GM23248 (cell line): ENCODE results near the gene LRRC59. TPM values are rescaled to one million over a fixed set of nuclear protein-coding genes. Genes with fewer than 3 reads are reported as not detected.

Source experiments
- DNase-seq: peaks from one replicate; pipeline ENCODE4 v3.0.0-alpha.2; 2015
- H2AFZ ChIP-seq: fragments of 200-600 bp; sonication (generic); 2 replicates; pipeline ENCODE4 v1.6.1; 2016; ENCODE audit warnings: antibody characterized with exemption
- H3F3A ChIP-seq: fragments of 200-600 bp; sonication (generic); 2 replicates; pipeline ENCODE4 v1.6.1; 2016; ENCODE audit warnings: mild to moderate bottlenecking, antibody characterized with exemption, mixed run types; ENCODE audit not compliant: insufficient read depth
- H3K27ac ChIP-seq: fragments of 200-600 bp; sonication (generic); 2 replicates; pipeline ENCODE4 v1.5.1; 2016; ENCODE audit warnings: mild to moderate bottlenecking
- H3K27me3 ChIP-seq: fragments of 200-600 bp; sonication (generic); replicated peaks from 2 replicates; pipeline ENCODE4 v1.6.1; 2016; ENCODE audit warnings: mild to moderate bottlenecking; ENCODE audit not compliant: insufficient read depth
- H3K36me3 ChIP-seq: fragments of 200-600 bp; sonication (generic); 2 replicates; pipeline ENCODE4 v1.6.1; 2016; ENCODE audit warnings: low read depth, mild to moderate bottlenecking
- H3K4me1 ChIP-seq: fragments of 200-600 bp; sonication (generic); 2 replicates; pipeline ENCODE4 v1.6.1; 2016; ENCODE audit warnings: mild to moderate bottlenecking; ENCODE audit not compliant: insufficient read depth
- H3K4me2 ChIP-seq: fragments of 200-600 bp; sonication (generic); one replicate; pipeline ENCODE4 v1.6.1; 2016; ENCODE audit warnings: mild to moderate bottlenecking; ENCODE audit not compliant: unreplicated experiment
- H3K4me3 ChIP-seq: fragments of 200-600 bp; sonication (generic); 2 replicates; pipeline ENCODE4 v1.5.1; 2016; ENCODE audit warnings: mild to moderate bottlenecking
- H3K79me2 ChIP-seq: fragments of 200-600 bp; sonication (generic); 2 replicates; pipeline ENCODE4 v1.6.1; 2016; ENCODE audit warnings: mild to moderate bottlenecking; ENCODE audit not compliant: insufficient read depth
- H3K9ac ChIP-seq: fragments of 200-600 bp; sonication (generic); 2 replicates; pipeline ENCODE4 v1.6.1; 2016; ENCODE audit warnings: mild to moderate bottlenecking
- H3K9me2 ChIP-seq: fragments of 200-600 bp; sonication (generic); 2 replicates; pipeline ENCODE4 v1.6.1; 2016; ENCODE audit warnings: mixed run types, mild to moderate bottlenecking, moderate library complexity; ENCODE audit not compliant: insufficient read depth
- H3K9me3 ChIP-seq: fragments of 200-600 bp; sonication (generic); one replicate; pipeline ENCODE4 v1.6.1; 2017; ENCODE audit warnings: low read depth
- H4K20me1 ChIP-seq: fragments of 200-600 bp; sonication (generic); 2 replicates; pipeline ENCODE4 v1.6.0; 2016; ENCODE audit not compliant: insufficient read depth
- EZH2 ChIP-seq: fragments of 200-600 bp; sonication (generic); IDR thresholded peaks from 2 replicates; pipeline ENCODE4 v1.6.1; 2018; ENCODE audit warnings: antibody characterized with exemption, mild to moderate bottlenecking; ENCODE audit not compliant: insufficient read depth, poor library complexity, severe bottlenecking
- EZH2phosphoT487 ChIP-seq: fragments of 200-600 bp; sonication (generic); IDR thresholded peaks from 2 replicates; pipeline ENCODE4 v1.6.1; 2018; ENCODE audit warnings: antibody characterized with exemption, moderate library complexity, mild to moderate bottlenecking, low read depth; ENCODE audit not compliant: insufficient read depth
- WGBS, 2 experiments: methylation state at CpG; one replicate each; pipeline ENCODE4 v1.1.6; 2015 to 2017; ENCODE audit warnings: low lambda C conversion rate in 2 of 2, low coverage in 1 of 2; ENCODE audit errors: missing lambda C conversion rate in 2 of 2; 5-methylcytosine and 5-hydroxymethylcytosine counted together
- in situ Hi-C: fragments of 300-500 bp; cut with MboI; formaldehyde crosslinking; loops from 2 replicates; pipeline ENCODE4 v1.15.0; 2020
- polyA plus RNA-seq: library from polyadenylated mRNA; unstranded; fragments of >200 nt; fragmentation: Nextera tagmentation; extraction: Ambion mirVana; gene quantifications from 2 replicates; pipeline ENCODE4 v1.2.1, GENCODE V29; 2016
- total RNA-seq: library from RNA; depleted of rRNA; stranded (reverse); fragments of >200 nt; shearing (Covaris generic); gene quantifications from 2 replicates; pipeline ENCODE4 v1.2.3, GENCODE V29; 2014

Gene LRRC59
- total and polyA plus RNA-seq, 2 experiments from 2014 or later, result 111 to 164 TPM

GRCh38 chr17:50346313-50347116 lies 50.8 kb downstream of the LRRC59 start:
- H3K27ac ChIP-seq, result no peak overlapping the region

GRCh38 chr17:50345432-50346312 lies 51.7 kb downstream of the LRRC59 start, which contains the start of gene XYLT2:
TSS of gene XYLT2 (plus strand) at chr17:50346126. CDS start at chr17:50346141, 15 bp downstream.
- Histone ChIP-seq H3K9me3 (no peaks in the 10 kb centered on the region), H4K20me1 (no peaks in the 10 kb centered on the region), H3F3A (peaks cover 13% of the 10 kb centered on the region; the same call in 1 of the 2 replicates), H3K4me2 (peak within 1 kb of the TSS; percentile 62), H3K9me2 (no peaks in the 10 kb centered on the region), H3K36me3 (no peaks in the 10 kb centered on the region), H3K27ac (no peak within 1 kb of the TSS), H2AFZ (peak within 1 kb of the TSS; percentile 94), H3K4me3 (peak within 1 kb of the TSS; percentile 75), H3K79me2 (peaks cover 44% of the 10 kb centered on the region), H3K9ac (peak within 1 kb of the TSS; percentile 91), H3K4me1 (peaks cover 18% of the 10 kb centered on the region), H3K27me3 (no peaks in the 10 kb centered on the region)
- TF ChIP-seq EZH2phosphoT487 (no peak), EZH2 (no peak)
- WGBS, 2 experiments, result 5 to 7% methylated on average over 70 to 73 of the region's 87 CpGs
- peak; percentile 95 for DNase-seq
- in situ Hi-C loops, result no loop called here

More at GRCh38 chr17:50346313-50347116, 50.8 kb downstream of the LRRC59 start:
- H3K4me2 ChIP-seq, result peak overlapping the region; percentile 52
- TF ChIP-seq EZH2 (no peak), EZH2phosphoT487 (no peak)
- peaks cover 48% of the 10 kb centered on the region for H3K79me2 ChIP-seq
- H3K27me3 ChIP-seq, result no peaks in the 10 kb centered on the region
- H3K9me2 ChIP-seq, result no peaks in the 10 kb centered on the region
- H3K9ac ChIP-seq, result peak overlapping the region; percentile 91
- 0 to 3% methylated on average over 22 to 53 of the region's 57 CpGs for WGBS, 2 experiments
- no peaks in the 10 kb centered on the region for H3K9me3 ChIP-seq
- H2AFZ ChIP-seq, result peak overlapping the region; percentile 94
- no peaks in the 10 kb centered on the region for H4K20me1 ChIP-seq
- in situ Hi-C loops, result no loop called here
- peaks cover 13% of the 10 kb centered on the region; the same call in 1 of the 2 replicates for H3F3A ChIP-seq
- H3K4me1 ChIP-seq, result peaks cover 18% of the 10 kb centered on the region
- peak; percentile 57 for DNase-seq
- peak overlapping the region; percentile 75 for H3K4me3 ChIP-seq
- no peaks in the 10 kb centered on the region for H3K36me3 ChIP-seq

DNA sequence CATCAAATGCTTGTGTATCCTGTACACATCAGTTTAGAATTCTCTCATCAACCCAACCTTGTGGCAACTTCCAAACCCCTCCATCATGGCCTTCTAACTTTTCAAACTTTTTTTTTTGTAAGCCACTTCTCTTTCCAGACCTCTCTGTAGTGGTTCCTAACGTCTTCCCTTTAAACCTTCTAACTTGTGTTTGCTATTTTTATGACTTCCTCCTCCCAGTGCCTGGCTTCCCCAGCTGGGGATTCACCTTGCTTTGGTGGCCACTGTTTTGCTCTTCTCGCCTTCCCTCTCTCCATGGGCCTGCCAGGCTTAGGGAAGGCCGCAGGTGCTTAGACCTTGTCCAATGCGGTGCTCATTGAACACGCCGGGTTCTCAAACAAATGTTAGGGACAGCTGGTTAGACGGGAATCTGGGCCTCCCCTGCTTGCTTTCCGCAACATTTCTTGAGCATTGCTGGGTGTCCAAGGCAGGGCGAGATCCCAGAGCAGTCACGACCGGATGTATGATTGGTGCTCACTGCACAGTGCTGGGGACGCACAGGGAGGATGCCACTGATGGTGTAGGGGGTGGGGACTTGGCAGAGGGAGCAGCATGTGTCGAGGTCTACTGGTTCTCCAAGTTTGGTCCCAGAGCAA lies 52.5 kb downstream of the LRRC59 start:
- Histone ChIP-seq H3K4me3 (no peak overlapping the region), H3F3A (peaks cover 13% of the 10 kb centered on the region; the same call in 1 of the 2 replicates), H3K4me1 (peaks cover 18% of the 10 kb centered on the region), H4K20me1 (no peaks in the 10 kb centered on the region), H3K9ac (no peak overlapping the region), H2AFZ (peak overlapping the region; percentile 94; the same call in 1 of the 2 replicates), H3K27me3 (no peaks in the 10 kb centered on the region), H3K9me2 (no peaks in the 10 kb centered on the region), H3K4me2 (no peak overlapping the region), H3K27ac (no peak overlapping the region), H3K9me3 (no peaks in the 10 kb centered on the region), H3K79me2 (peaks cover 36% of the 10 kb centered on the region), H3K36me3 (no peaks in the 10 kb centered on the region)
- WGBS, 2 experiments, result 55 to 59% methylated on average over 13 of the region's 13 CpGs
- DNase-seq, result no peak
- TF ChIP-seq EZH2phosphoT487 (no peak), EZH2 (no peak)
- in situ Hi-C loops, result no loop called here

DNA sequence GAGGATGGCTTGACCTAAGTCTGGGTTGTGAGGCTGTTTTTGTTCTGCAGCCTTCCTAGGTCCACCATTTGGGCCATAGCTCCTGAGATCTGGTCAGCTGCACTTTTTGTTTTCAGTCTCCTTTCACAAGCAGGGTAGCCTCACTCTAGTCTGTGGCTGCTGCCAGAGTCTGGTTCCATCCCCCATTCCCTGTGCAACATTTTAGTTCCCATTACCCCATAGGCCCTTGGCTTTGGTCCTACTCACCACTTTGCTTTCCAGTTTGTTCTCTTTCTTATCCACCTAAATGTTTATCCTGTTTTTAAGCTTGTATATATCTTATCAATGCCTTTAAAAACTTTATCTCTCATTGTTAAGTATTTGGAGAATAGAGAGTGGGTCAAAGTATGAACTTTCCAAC lies 57.9 kb downstream of the LRRC59 start:
- TF ChIP-seq EZH2phosphoT487 (no peak), EZH2 (no peak)
- Histone ChIP-seq H3K4me2 (no peak overlapping the region), H3K36me3 (no peaks in the 10 kb centered on the region), H3K27me3 (no peaks in the 10 kb centered on the region), H3K4me1 (no peaks in the 10 kb centered on the region), H3K79me2 (no peaks in the 10 kb centered on the region), H3F3A (0 out of 2 replicates have a peak, but pooled peaks cover under 1% of the 10 kb centered on the region), H3K9me3 (no peaks in the 10 kb centered on the region), H2AFZ (no peak overlapping the region), H3K4me3 (no peak overlapping the region), H3K27ac (no peak overlapping the region), H3K9me2 (no peaks in the 10 kb centered on the region), H3K9ac (no peak overlapping the region), H4K20me1 (no peaks in the 10 kb centered on the region)
- no peak for DNase-seq
- in situ Hi-C loops, result no loop called here
